GM06990 (cell line): ENCODE measurements around the gene PRIM2.
"Not testable (repeated sequence)": the region's sequence is repeated elsewhere in the genome, so short reads cannot be mapped to it uniquely, and the experiment has no call there.

ENCODE experiments used
- DNase-seq: peaks from one replicate; pipeline ENCODE4 v3.0.0-alpha.2; 2011; ENCODE audit not compliant: insufficient read length; ENCODE audit errors: extremely low read depth
- H3K27me3 ChIP-seq: replicated peaks from 2 replicates; pipeline ENCODE4 v1.6.0; 2011; ENCODE audit warnings: low read length; ENCODE audit not compliant: control insufficient read depth, insufficient read depth
- H3K36me3 ChIP-seq: 2 replicates; pipeline ENCODE4 v1.5.1; 2011; ENCODE audit warnings: low read length; ENCODE audit not compliant: control insufficient read depth, insufficient read depth
- H3K4me3 ChIP-seq: replicated peaks from 2 replicates; pipeline ENCODE4 v1.5.1; 2011; ENCODE audit warnings: low read depth, mild to moderate bottlenecking, control low read depth, low read length

Gene PRIM2

GRCh38 chr6:57347597-57347996 is 30.2 kb downstream of the PRIM2 start:
- H3K36me3 ChIP-seq, DNase-seq, H3K4me3 ChIP-seq, H3K27me3 ChIP-seq: not testable (repeated sequence)

DNA sequence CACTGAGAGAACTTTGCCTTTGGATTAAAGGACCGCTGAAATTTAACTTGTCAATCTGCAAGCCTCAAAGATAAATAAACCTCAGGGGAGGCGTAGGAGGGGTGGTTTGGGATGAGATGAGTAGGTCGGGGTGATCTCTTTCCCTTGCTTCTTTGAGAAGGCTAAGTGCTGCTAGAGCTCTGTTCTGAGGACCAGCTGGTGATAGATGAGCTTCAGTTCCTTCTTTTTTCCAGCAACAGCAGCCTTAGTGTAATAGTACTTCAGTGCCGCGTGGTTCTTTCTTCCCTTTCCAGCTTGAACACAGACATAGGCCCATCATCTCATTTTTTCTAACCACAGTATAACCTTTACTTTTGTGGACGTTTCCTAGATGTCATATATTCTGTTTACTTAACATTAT is 33.0 kb downstream of the PRIM2 start:
- H3K36me3 ChIP-seq, H3K27me3 ChIP-seq, DNase-seq, H3K4me3 ChIP-seq: not testable (repeated sequence)

DNA sequence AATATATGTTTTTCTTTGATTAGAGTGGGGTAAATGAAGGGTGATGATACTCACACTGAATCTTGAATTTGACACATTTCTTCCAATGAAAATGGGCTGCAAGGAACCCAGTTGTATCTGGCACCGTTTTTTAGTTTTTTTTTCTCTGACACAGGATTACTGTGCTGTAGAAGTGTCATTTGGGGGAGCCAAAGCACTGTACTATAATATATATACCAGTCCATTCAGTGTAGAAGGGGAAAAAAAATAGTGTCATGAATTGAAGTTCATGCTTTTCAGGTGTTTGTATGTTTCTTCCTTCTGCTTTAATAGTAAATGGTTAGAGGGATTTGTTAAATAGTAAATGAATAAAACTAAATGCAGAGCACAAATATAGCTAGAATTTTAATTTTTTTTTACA is 35.2 kb downstream of the PRIM2 start:
- not testable (repeated sequence) for H3K27me3 ChIP-seq, H3K36me3 ChIP-seq, DNase-seq, H3K4me3 ChIP-seq

GRCh38 chr6:57358319-57358718 is 40.9 kb downstream of the PRIM2 start:
- not testable (repeated sequence) for DNase-seq, H3K27me3 ChIP-seq, H3K36me3 ChIP-seq, H3K4me3 ChIP-seq

GRCh38 chr6:57359766-57360165 is 42.3 kb downstream of the PRIM2 start:
- not testable (repeated sequence) for DNase-seq, H3K27me3 ChIP-seq, H3K36me3 ChIP-seq, H3K4me3 ChIP-seq

DNA sequence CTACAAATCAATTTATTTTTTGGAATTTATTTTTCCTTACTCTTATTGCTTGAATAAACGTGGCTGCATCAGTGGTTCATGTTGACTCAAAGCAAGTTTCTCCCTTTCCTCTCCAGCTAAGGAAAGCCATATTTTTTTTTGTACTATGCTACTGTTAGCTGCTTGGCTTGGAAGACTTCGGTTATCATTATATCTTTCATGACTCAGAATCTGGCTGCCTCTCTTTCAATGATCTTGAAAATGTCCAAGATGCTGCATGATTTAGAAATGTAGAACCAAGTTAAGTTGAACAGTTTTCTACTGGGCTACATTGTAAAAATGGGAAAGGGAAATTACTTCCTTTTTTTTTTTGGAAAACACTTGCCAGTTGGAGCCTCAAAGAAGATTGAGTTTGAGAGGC is 44.9 kb downstream of the PRIM2 start:
- DNase-seq, H3K27me3 ChIP-seq, H3K4me3 ChIP-seq, H3K36me3 ChIP-seq: not testable (repeated sequence)

GRCh38 chr6:57365076-57365583 is 47.7 kb downstream of the PRIM2 start:
- H3K36me3 ChIP-seq = not testable (repeated sequence)

GRCh38 chr6:57368965-57369731 is 51.7 kb downstream of the PRIM2 start:
- H3K27me3 ChIP-seq, H3K36me3 ChIP-seq, H3K4me3 ChIP-seq, DNase-seq: not testable (repeated sequence)

More at GRCh38 chr6:57365076-57365583, 47.7 kb downstream of the PRIM2 start:
- H3K4me3 ChIP-seq, DNase-seq, H3K27me3 ChIP-seq: not testable (repeated sequence)

GRCh38 chr6:57371779-57372178 is 54.3 kb downstream of the PRIM2 start:
- DNase-seq, H3K36me3 ChIP-seq, H3K27me3 ChIP-seq, H3K4me3 ChIP-seq: not testable (repeated sequence)

- H3K4me3 ChIP-seq, DNase-seq, H3K36me3 ChIP-seq, H3K27me3 ChIP-seq: not testable (repeated sequence)
Measured at GRCh38 chr6:57374764-57375163, 57.3 kb downstream of the PRIM2 start.

- H3K4me3 ChIP-seq, H3K36me3 ChIP-seq, H3K27me3 ChIP-seq, DNase-seq: not testable (repeated sequence)
Measured at GRCh38 chr6:57376083-57376482, 58.7 kb downstream of the PRIM2 start.

DNA sequence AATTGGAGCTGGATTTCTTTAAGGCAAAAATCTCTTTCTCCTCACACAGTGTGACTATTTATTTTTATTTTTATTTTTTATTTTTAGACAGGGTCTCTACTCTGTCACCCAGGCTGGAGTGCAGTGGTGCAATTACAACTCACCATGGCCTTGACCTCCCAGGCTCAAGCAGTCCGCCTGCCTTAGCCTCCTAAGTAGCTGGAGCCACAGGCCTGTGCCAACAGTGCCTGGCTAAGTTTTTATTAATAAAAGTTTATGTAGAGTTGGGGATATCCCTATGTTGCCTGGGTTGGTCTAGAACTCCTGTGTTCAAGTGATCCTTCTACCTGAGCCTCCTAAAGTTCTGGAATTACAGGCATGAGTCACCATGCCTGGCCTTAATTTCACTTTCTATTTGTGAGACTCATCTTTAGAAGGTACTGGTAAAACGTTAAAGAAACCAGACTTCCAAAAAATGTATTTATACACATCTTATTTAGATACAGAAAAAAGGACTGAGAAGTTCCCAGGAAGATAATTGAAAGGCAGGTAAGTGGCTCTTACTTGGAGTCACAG is 71.7 kb downstream of the PRIM2 start:
- not testable (repeated sequence) for DNase-seq, H3K27me3 ChIP-seq, H3K36me3 ChIP-seq, H3K4me3 ChIP-seq

GRCh38 chr6:57390818-57391217 is 73.4 kb downstream of the PRIM2 start:
- not testable (repeated sequence) for DNase-seq

GRCh38 chr6:57392047-57392446 is 74.6 kb downstream of the PRIM2 start:
- not testable (repeated sequence) for H3K27me3 ChIP-seq, DNase-seq, H3K4me3 ChIP-seq, H3K36me3 ChIP-seq

More at GRCh38 chr6:57390818-57391217, 73.4 kb downstream of the PRIM2 start:
- H3K27me3 ChIP-seq, H3K4me3 ChIP-seq, H3K36me3 ChIP-seq: not testable (repeated sequence)
